Psoas muscle (tissue), 8 donors: ENCODE data around the gene C1S. TPM values are rescaled to one million over a fixed set of nuclear protein-coding genes. Genes with fewer than 3 reads are reported as not detected.
A peak's percentile ranks its signal among the peaks of the same experiment; 100 is the strongest.

Experiments
- ATAC-seq, 4 donors: fragments of 200-7000 bp; cut with Tn5 transposase; one replicate each; pipeline ENCODE4 v1.9.1; 2020; ENCODE audit warnings: moderate library complexity in 3 of 4, mild to moderate bottlenecking in 2 of 4
- DNase-seq, 2 donors: peaks; one replicate each; pipeline ENCODE4 v3.0.0-alpha.2; 2020
- H3K27ac ChIP-seq: fragments of 200-600 bp; one replicate; pipeline ENCODE4 v1.8.0; 2022
- H3K27me3 ChIP-seq, 3 donors: fragments of 200-600 bp in 1 of 3; one replicate each; pipeline versions ENCODE4 v1.6.1 to v1.8.0; 2013 to 2022; ENCODE audit warnings: low read length in 2 of 3, mild to moderate bottlenecking in 2 of 3, moderate library complexity in 1 of 3; ENCODE audit not compliant: insufficient read depth in 3 of 3
- H3K36me3 ChIP-seq, 2 donors: fragments of 200-600 bp in 1 of 2; one replicate each; pipeline versions ENCODE4 v1.6.1 to v1.8.0; 2013 to 2022; ENCODE audit warnings: low read depth in 1 of 2, mild to moderate bottlenecking in 1 of 2, moderate library complexity in 1 of 2; ENCODE audit not compliant: insufficient read depth in 1 of 2
- H3K4me1 ChIP-seq: fragments of 200-600 bp; one replicate; pipeline ENCODE4 v1.8.0; 2022
- H3K4me3 ChIP-seq: fragments of 200-600 bp; one replicate; pipeline ENCODE4 v1.8.0; 2022; ENCODE audit warnings: mild to moderate bottlenecking
- H3K9me3 ChIP-seq: fragments of 200-600 bp; one replicate; pipeline ENCODE4 v1.8.0; 2022
- WGBS, 3 donors: extraction: QIAGEN DNeasy Blood & Tissue Kit; methylation state at CpG; one replicate each; pipeline versions ENCODE4 v1.1.6 to v1.1.7; 2013; 5-methylcytosine and 5-hydroxymethylcytosine counted together
- intact Hi-C, 2 donors: fragments of 100-400 bp; cut with DNase I; formaldehyde crosslinking; loops; one replicate each; pipeline versions ENCODE4 v1.11.0 to v1.14.2; 2022
- polyA plus RNA-seq, 3 donors: library from polyadenylated mRNA; stranded (reverse); fragments of 200-250 nt; gene quantifications; one replicate each; pipeline ENCODE4 v1.2.3, GENCODE V29; 2013
- total RNA-seq, 4 donors: library from RNA; stranded (reverse); fragmentation: NEBNext Ultra II Directional in 2 of 4; extraction: Animal tissue kit (Norgen Biotek cat#: 25700) in 2 of 4; gene quantifications; one replicate each; pipeline versions ENCODE4 v1.2.1 to v1.2.4, GENCODE V29; 2021 to 2023
- TF ChIP-seq, protein P1 (sequence below): fragments of 200-600 bp; IDR thresholded peaks from one replicate; pipeline ENCODE4 v1.8.0; 2022; ENCODE audit warnings: antibody characterized with exemption
- donor health status: healthy with polysubstance abuse.
- donor health status: DM: no; HTN: no; CAD: no; lungs with moderate emphysema.
- donor health status: Bipolar disorder and iron deficiency.
- donor health status: healthy.
- donor health status: DM: yes; HTN: yes; CAD: no.
- donor health status: DM: no; HTN: no; CAD: no.
- donor health status: DM: no; HTN: no; CAD: no.
- donor health status: DM: yes; HTN: yes; CAD: no.

C1S gene
- total and polyA plus RNA-seq, 7 donors: 35.9 to 98.5 (median 49.0) TPM

DNA sequence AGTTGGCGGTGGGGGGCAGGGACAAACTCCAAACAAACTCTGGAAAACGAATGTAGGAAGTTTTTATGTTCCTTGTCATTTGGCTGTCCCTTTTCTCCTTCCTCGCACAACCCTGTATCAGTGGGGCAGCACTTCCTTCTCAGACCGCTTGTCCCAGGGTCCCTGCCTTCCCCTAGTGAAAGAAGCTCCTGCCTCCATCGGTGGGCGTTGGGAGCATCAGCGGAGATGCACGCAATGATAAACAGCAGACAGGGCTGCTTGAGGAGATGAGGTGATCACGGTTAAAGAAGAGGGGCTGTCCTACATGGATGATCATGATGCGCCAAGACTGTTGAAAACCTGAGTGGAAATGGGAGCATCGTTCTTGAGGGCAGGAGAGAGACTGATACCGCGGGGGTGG is 620 bp downstream of the C1S start:
- H3K9me3 ChIP-seq: no peaks in the 10 kb centered on the region
- DNase-seq (no peak), ATAC-seq (peak in 3 of 4 donors; percentile 4 to 40 (median 23))
- H3K36me3 ChIP-seq: peaks cover 0 to 39% of the 10 kb centered on the region in 2 donors
- intact Hi-C loops: loop anchor here (2.0 to 5.0 kb wide), 2 partner anchors 32 to 576 kb away; partner anchors contain the start of gene C1R (in 1 of the 2)
- H3K4me1 ChIP-seq: peaks cover 4% of the 10 kb centered on the region
- H3K27ac ChIP-seq: peak overlapping the region; percentile 69
- TF ChIP-seq, protein P1, sequence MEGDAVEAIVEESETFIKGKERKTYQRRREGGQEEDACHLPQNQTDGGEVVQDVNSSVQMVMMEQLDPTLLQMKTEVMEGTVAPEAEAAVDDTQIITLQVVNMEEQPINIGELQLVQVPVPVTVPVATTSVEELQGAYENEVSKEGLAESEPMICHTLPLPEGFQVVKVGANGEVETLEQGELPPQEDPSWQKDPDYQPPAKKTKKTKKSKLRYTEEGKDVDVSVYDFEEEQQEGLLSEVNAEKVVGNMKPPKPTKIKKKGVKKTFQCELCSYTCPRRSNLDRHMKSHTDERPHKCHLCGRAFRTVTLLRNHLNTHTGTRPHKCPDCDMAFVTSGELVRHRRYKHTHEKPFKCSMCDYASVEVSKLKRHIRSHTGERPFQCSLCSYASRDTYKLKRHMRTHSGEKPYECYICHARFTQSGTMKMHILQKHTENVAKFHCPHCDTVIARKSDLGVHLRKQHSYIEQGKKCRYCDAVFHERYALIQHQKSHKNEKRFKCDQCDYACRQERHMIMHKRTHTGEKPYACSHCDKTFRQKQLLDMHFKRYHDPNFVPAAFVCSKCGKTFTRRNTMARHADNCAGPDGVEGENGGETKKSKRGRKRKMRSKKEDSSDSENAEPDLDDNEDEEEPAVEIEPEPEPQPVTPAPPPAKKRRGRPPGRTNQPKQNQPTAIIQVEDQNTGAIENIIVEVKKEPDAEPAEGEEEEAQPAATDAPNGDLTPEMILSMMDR: no peak
- WGBS, 3 donors: 69 to 77% (median 73%) methylated on average over 13 of the region's 13 CpGs
- no peaks in the 10 kb centered on the region for H3K27me3 ChIP-seq
- peak overlapping the region; percentile 59 for H3K4me3 ChIP-seq

DNA sequence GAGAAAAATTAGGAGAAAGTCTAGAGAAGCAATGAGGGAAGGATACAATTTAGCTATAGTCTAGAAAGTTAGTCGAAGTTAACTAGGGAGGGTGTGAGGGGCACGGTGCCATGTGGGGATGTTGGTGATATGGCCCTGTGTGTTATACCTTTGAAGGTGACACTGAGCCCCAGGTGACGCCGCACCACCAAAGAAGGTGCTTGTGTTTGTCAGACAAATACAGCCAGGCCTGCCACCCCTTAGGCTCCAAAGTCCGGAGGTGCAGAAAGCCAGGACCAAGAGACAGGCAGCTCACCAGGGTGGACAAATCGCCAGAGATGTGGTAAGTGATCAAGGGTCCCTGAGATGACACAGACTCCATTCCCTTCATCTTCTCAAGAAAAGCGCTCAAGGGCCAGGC is 1.1 kb downstream of the C1S start:
- TF ChIP-seq, protein P1: no peak
- peaks cover 0 to 44% of the 10 kb centered on the region in 2 donors for H3K36me3 ChIP-seq
- ATAC-seq: no peak
- no peak for DNase-seq
- no peaks in the 10 kb centered on the region for H3K9me3 ChIP-seq
- H3K4me1 ChIP-seq: peaks cover 4% of the 10 kb centered on the region
- peak overlapping the region; percentile 69 for H3K27ac ChIP-seq
- WGBS, 3 donors: 94 to 97% (median 94%) methylated on average over 7 of the region's 7 CpGs
- intact Hi-C loops: loop anchor here (2.0 to 5.0 kb wide), 2 partner anchors 31 to 576 kb away; partner anchors contain the start of gene C1R (in 1 of the 2)
- peak overlapping the region; percentile 59 for H3K4me3 ChIP-seq
- H3K27me3 ChIP-seq: no peaks in the 10 kb centered on the region

DNA sequence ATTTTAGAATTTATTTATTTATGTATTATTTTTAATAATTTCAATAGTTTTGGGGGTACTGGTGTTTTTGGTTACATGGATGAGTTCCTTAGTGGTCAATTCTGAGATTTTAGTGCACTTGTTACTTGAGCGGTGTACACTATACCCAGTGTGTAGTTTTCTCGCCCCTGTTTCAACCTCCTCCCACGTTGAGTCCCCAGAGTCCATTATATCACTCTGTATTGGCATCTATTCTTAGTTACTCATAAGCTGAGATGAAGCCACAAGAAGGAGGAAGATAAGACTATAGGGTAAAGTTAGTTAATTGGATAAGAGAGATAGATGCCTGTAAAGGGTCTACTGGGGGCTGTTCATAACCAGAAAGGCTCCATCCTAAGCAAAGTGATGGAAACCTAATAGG is 4.0 kb downstream of the C1S start:
- ATAC-seq (no peak), DNase-seq (no peak)
- 65 to 75% (median 71%) methylated on average over 3 of the region's 3 CpGs for WGBS, 3 donors
- TF ChIP-seq, protein P1: no peak
- intact Hi-C loops: loop anchor here in 1 of 2 donors (5.0 kb wide), 1 partner anchor 573 kb away; no protein-coding TSS in a partner anchor
- Histone ChIP-seq H3K4me1 (peaks cover 24% of the 10 kb centered on the region), H3K9me3 (no peaks in the 10 kb centered on the region), H3K4me3 (no peak overlapping the region), H3K36me3 (peaks cover 0 to 59% of the 10 kb centered on the region in 2 donors), H3K27ac (no peak overlapping the region), H3K27me3 (no peaks in the 10 kb centered on the region)

DNA sequence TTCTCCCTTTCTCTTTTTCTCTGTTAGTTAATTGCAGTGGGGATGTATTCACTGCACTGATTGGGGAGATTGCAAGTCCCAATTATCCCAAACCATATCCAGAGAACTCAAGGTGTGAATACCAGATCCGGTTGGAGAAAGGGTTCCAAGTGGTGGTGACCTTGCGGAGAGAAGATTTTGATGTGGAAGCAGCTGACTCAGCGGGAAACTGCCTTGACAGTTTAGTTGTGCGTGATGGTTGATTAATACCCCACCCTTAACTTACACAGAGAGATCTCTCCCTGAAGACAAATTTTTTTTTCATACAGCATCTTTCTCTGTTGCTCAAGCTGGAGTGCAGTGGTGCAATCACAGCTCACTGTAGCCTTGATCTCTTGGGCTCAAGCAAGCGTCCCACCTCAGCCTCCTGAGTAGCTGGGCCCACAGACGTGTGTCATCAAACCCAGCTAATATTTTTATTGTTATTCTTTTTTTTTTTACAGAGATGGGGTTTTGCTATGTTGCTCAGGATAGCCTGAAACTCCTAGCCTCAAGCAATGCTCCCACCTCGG is 4.6 kb downstream of the C1S start:
- no peak overlapping the region for H3K4me3 ChIP-seq
- no peaks in the 10 kb centered on the region for H3K9me3 ChIP-seq
- H3K27ac ChIP-seq: no peak overlapping the region
- ATAC-seq (no peak), DNase-seq (no peak)
- intact Hi-C loops: no loop called here
- 90 to 95% (median 94%) methylated on average over 7 of the region's 7 CpGs for WGBS, 3 donors
- TF ChIP-seq, protein P1: no peak
- H3K36me3 ChIP-seq: peaks cover 0 to 65% of the 10 kb centered on the region in 2 donors
- H3K27me3 ChIP-seq: no peaks in the 10 kb centered on the region
- peaks cover 28% of the 10 kb centered on the region for H3K4me1 ChIP-seq

DNA sequence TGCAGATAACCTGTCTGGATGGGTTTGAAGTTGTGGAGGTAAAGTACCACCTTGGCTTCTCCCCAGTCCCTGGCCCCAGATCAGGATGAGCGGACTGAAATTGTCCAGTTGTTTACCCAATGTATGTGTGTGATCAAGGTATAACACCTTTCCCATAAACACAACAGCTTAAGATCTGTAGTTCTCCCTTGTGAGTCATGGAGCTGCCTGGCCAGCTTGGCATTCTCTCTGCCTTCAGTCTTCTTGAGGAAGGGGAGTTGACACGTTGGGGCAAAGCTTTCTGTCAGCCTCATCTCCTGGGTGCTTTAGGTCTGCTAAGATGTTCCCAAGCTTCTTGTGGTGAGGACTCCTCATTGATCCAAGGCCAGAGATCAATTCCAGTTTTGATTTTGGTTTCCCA is 6.1 kb downstream of the C1S start:
- WGBS, 3 donors: 81 to 90% (median 83%) methylated on average over 2 of the region's 2 CpGs
- Histone ChIP-seq H3K36me3 (peaks cover 0 to 74% of the 10 kb centered on the region in 2 donors), H3K27ac (no peak overlapping the region), H3K4me3 (no peak overlapping the region), H3K27me3 (no peaks in the 10 kb centered on the region), H3K4me1 (peaks cover 31% of the 10 kb centered on the region), H3K9me3 (no peaks in the 10 kb centered on the region)
- DNase-seq: no peak
- no peak for ATAC-seq
- TF ChIP-seq, protein P1: no peak
- intact Hi-C loops: no loop called here
